ENCODE data around the gene COMMD10.

The COMMD10 gene

GRCh38 chr5:116084871-116085715 is at the start of gene COMMD10:
Gene COMMD10, plus strand, starts transcription at chr5:116085025.
- TF ChIP-seq CTCF (IDR thresholded peaks at IDR 0.05; ENCODE audit: extremely low read depth, insufficient read depth, missing control alignments) = no peak
- in situ Hi-C loops (cut with MboI; ENCODE audit: low pct_unique_long_range_greater_than_20kb, low sequenced_read_pairs, unreplicated experiment) = no loop called here
- DNase-seq (ENCODE audit: low spot score) = peak; percentile 76

- no peak for DNase-seq (ENCODE audit: low spot score)
Measured at GRCh38 chr5:116035123-116035522, 49.7 kb upstream of the COMMD10 start.

DNA sequence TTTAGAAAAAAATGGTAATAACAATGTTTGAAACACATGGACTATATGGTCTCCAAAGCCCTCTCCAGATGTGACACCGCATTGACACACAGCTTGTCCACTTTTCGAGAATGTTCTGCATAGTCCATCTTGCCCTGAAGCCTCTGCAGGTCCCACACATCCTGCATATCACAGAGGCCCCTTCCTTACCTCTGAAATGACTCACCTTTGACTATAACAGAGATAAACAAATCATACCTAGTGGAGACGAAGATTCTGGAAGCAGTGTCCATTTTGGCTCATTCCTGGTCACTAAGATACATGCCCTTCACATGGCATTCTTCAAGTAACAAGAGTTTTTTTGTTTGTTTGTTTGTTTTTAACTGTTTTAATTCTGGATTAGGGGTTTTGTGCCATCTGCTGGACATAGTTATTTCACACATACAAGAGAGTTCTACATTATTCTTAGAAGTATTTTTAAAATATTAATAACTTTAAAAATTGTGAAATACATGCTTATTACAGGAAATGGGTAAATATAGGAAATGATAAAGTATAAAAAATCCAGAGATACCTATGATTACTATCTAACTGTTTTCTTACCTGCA is 47.5 kb upstream of the COMMD10 start:
- no peak for DNase-seq (ENCODE audit: low spot score)
- TF ChIP-seq CTCF (IDR thresholded peaks at IDR 0.05; ENCODE audit: extremely low read depth, insufficient read depth, missing control alignments) = peak; percentile 19
- in situ Hi-C loops (cut with MboI; ENCODE audit: low pct_unique_long_range_greater_than_20kb, low sequenced_read_pairs, unreplicated experiment) = no loop called here

More at GRCh38 chr5:116035123-116035522, 49.7 kb upstream of the COMMD10 start:
- in situ Hi-C loops (cut with MboI; ENCODE audit: low pct_unique_long_range_greater_than_20kb, low sequenced_read_pairs, unreplicated experiment) = no loop called here
- TF ChIP-seq CTCF (IDR thresholded peaks at IDR 0.05; ENCODE audit: extremely low read depth, insufficient read depth, missing control alignments) = no peak

DNA sequence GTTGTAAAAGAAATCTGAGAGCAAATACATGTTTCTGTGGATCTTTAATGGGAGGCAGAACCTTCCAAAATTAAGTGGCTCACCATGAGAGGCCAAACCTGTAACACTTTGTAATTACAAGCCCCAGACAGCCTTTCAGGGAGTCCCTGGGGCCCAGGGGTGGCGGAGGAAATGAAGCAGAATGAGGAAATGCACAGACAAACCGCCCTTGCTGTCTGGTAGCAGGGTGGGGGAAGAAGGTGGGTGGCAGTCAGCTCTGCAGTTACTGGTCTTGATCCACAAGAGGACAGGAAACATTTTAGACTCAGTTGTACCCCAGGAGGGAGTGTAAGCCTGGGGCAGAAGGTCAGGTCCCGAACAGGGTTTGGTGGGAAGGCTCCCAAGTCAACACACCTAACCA is 46.0 kb upstream of the COMMD10 start:
- in situ Hi-C loops (cut with MboI; ENCODE audit: low pct_unique_long_range_greater_than_20kb, low sequenced_read_pairs, unreplicated experiment) = no loop called here
- DNase-seq (ENCODE audit: low spot score) = peak; percentile 34
- TF ChIP-seq CTCF (IDR thresholded peaks at IDR 0.05; ENCODE audit: extremely low read depth, insufficient read depth, missing control alignments) = no peak

DNA sequence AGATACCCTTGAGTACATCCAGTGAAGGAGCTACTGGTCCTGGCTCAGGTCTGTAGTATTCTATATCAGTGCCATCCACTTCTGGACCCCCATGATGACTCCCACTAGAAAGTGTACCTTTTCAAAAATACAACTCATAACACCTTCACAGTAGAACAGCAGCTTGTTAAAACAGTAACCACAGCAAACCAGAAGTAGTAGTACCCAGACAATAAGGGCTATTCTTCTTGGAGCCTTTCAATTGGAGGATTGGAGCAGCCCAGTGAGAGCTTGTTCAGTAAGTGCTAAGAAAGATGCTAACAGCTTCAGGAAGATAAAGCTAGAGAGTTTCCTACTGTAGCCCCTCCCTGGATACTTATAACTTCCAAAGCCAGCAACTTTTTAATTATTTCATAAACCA is 42.5 kb upstream of the COMMD10 start:
- in situ Hi-C loops (cut with MboI; ENCODE audit: low pct_unique_long_range_greater_than_20kb, low sequenced_read_pairs, unreplicated experiment) = no loop called here
- no peak for TF ChIP-seq CTCF (IDR thresholded peaks at IDR 0.05; ENCODE audit: extremely low read depth, insufficient read depth, missing control alignments)
- no peak for DNase-seq (ENCODE audit: low spot score)

DNA sequence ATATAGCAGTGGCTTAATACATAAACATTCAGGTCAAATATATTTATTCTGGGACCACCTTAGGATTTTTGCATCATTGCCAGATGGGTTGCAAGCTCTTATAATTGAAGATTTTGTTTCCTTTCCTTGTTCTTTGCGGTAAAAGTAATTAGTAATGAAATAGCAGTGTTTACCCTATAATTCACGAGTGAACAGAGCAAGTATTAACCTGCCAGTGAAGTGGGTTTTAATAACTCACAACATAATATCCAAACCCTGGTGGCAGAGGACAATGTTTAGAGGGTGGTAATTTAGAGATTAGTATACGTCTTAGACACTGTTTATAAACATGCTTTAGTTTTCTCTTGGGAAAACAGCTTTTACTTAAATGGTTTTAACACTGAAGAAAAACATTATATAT is 40.8 kb upstream of the COMMD10 start:
- no peak for DNase-seq (ENCODE audit: low spot score)
- in situ Hi-C loops (cut with MboI; ENCODE audit: low pct_unique_long_range_greater_than_20kb, low sequenced_read_pairs, unreplicated experiment) = no loop called here
- TF ChIP-seq CTCF (IDR thresholded peaks at IDR 0.05; ENCODE audit: extremely low read depth, insufficient read depth, missing control alignments) = no peak

Data from GM13977 (cell line).